ENCODE measurements around the gene OTOG.

DNA sequence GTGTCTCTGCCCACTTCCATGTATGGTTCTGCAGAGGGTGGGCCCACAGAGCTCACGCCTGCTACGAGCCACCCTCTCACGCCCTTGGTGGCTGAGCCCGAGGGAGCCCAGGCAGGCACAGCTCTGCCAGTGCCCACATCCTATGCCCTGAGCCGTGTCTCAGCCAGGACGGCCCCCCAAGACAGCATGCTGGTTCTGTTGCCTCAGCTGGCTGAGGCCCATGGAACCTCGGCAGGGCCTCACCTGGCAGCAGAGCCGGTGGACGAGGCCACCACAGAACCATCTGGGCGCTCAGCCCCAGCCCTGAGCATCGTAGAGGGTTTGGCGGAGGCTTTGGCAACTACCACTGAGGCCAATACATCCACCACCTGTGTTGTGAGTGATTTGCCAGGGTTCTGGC, 64.0 kb downstream of the OTOG start:
- TF ChIP-seq, protein P1, sequence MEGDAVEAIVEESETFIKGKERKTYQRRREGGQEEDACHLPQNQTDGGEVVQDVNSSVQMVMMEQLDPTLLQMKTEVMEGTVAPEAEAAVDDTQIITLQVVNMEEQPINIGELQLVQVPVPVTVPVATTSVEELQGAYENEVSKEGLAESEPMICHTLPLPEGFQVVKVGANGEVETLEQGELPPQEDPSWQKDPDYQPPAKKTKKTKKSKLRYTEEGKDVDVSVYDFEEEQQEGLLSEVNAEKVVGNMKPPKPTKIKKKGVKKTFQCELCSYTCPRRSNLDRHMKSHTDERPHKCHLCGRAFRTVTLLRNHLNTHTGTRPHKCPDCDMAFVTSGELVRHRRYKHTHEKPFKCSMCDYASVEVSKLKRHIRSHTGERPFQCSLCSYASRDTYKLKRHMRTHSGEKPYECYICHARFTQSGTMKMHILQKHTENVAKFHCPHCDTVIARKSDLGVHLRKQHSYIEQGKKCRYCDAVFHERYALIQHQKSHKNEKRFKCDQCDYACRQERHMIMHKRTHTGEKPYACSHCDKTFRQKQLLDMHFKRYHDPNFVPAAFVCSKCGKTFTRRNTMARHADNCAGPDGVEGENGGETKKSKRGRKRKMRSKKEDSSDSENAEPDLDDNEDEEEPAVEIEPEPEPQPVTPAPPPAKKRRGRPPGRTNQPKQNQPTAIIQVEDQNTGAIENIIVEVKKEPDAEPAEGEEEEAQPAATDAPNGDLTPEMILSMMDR (tag by site-specific recombination; IDR thresholded peaks at IDR 0.05), result no peak
- TF ChIP-seq, protein P2, sequence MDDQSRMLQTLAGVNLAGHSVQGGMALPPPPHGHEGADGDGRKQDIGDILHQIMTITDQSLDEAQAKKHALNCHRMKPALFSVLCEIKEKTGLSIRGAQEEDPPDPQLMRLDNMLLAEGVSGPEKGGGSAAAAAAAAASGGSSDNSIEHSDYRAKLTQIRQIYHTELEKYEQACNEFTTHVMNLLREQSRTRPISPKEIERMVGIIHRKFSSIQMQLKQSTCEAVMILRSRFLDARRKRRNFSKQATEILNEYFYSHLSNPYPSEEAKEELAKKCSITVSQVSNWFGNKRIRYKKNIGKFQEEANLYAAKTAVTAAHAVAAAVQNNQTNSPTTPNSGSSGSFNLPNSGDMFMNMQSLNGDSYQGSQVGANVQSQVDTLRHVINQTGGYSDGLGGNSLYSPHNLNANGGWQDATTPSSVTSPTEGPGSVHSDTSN (CRISPR knock-in tag; IDR thresholded peaks at IDR 0.05), result no peak
- TF ChIP-seq KLF16 (tag by site-specific recombination; IDR thresholded peaks at IDR 0.05) (no peak), ZNF2 (tag by site-specific recombination; IDR thresholded peaks at IDR 0.05) (no peak), WT1 (tag by site-specific recombination; IDR thresholded peaks at IDR 0.05) (no peak)
- TF ChIP-seq, protein P3, sequence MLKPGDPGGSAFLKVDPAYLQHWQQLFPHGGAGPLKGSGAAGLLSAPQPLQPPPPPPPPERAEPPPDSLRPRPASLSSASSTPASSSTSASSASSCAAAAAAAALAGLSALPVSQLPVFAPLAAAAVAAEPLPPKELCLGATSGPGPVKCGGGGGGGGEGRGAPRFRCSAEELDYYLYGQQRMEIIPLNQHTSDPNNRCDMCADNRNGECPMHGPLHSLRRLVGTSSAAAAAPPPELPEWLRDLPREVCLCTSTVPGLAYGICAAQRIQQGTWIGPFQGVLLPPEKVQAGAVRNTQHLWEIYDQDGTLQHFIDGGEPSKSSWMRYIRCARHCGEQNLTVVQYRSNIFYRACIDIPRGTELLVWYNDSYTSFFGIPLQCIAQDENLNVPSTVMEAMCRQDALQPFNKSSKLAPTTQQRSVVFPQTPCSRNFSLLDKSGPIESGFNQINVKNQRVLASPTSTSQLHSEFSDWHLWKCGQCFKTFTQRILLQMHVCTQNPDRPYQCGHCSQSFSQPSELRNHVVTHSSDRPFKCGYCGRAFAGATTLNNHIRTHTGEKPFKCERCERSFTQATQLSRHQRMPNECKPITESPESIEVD (tag by site-specific recombination; IDR thresholded peaks at IDR 0.05), result no peak

Measured in HEK293 (cell line).